ENCODE data around the gene DTYMK.

GRCh38 chr2:241672243-241673188 lies 14.1 kb downstream of the DTYMK start:
- TF ChIP-seq TP53 (CRISPR knock-in tag; IDR thresholded peaks at IDR 0.05): no peak
- no peak for TF ChIP-seq CTCF (IDR thresholded peaks at IDR 0.05)
- TF ChIP-seq NR2C2 (CRISPR knock-in tag; IDR thresholded peaks at IDR 0.05): no peak
- TF ChIP-seq ATF3 (CRISPR knock-in tag; conservative IDR thresholded peaks at IDR 0.05): no peak
- TF ChIP-seq CREM (CRISPR knock-in tag; IDR thresholded peaks at IDR 0.05): no peak
- no peak for TF ChIP-seq ATF2 (CRISPR knock-in tag; IDR thresholded peaks at IDR 0.05; ENCODE audit: borderline replicate concordance, low read depth)
- TF ChIP-seq FOXJ3 (CRISPR knock-in tag; IDR thresholded peaks at IDR 0.05; ENCODE audit: borderline replicate concordance): no peak
- TF ChIP-seq HMGA2 (CRISPR knock-in tag; IDR thresholded peaks at IDR 0.05): no peak
- TF ChIP-seq ELF4 (CRISPR knock-in tag; IDR thresholded peaks at IDR 0.05; ENCODE audit: low read depth): no peak
- TF ChIP-seq ATF1 (CRISPR knock-in tag; IDR thresholded peaks at IDR 0.05): no peak
- TF ChIP-seq JUN (CRISPR knock-in tag; IDR thresholded peaks at IDR 0.05): no peak
- no peak for TF ChIP-seq PREB (CRISPR knock-in tag; IDR thresholded peaks at IDR 0.05; ENCODE audit: borderline replicate concordance)
